ENCODE measurements around the gene HSD3B2. TPM values are rescaled to one million over a fixed set of nuclear protein-coding genes. Genes with fewer than 3 reads are reported as not detected.

The HSD3B2 gene
- total and polyA plus RNA-seq, 2 experiments from 2014 or later, result not detected

- Histone ChIP-seq H3K27ac (ENCODE audit: low read depth) (no peak overlapping the region), H3K4me2 (no peak overlapping the region), H3K27me3 (ENCODE audit: insufficient read depth) (no peaks in the 10 kb centered on the region), H3K36me3 (ENCODE audit: insufficient read depth) (no peaks in the 10 kb centered on the region), H2AFZ (0 out of 2 replicates have a peak overlapping the region, but pooled peaks have one; percentile 38), H3K9me2 (ENCODE audit: insufficient read depth) (peaks cover 16% of the 10 kb centered on the region; the same call in 1 of the 2 replicates), H3K4me1 (ENCODE audit: insufficient read depth) (peaks cover 12% of the 10 kb centered on the region), H3K4me3 (no peak overlapping the region), H3K79me2 (replicated peaks; ENCODE audit: insufficient read depth) (no peaks in the 10 kb centered on the region), H4K20me1 (replicated peaks; ENCODE audit: insufficient read depth) (no peaks in the 10 kb centered on the region), H3F3A (replicated peaks; ENCODE audit: low read depth) (no peaks in the 10 kb centered on the region)
- Mint-ChIP-seq H3K27me3 (ENCODE audit: insufficient read depth, low read depth, poor library complexity) (peaks cover 4% of the 10 kb centered on the region), H3K36me3 (ENCODE audit: low read depth) (no peaks in the 10 kb centered on the region), H3K4me3 (no peak overlapping the region), H3K9me3 (no peaks in the 10 kb centered on the region), H3K27ac (no peak overlapping the region), H3K4me1 (peaks cover 16% of the 10 kb centered on the region)
- ATAC-seq (no peak), DNase-seq (ENCODE audit: low spot score) (no peak)
- TF ChIP-seq JUNB (IDR thresholded peaks at IDR 0.05; ENCODE audit: unreplicated experiment), result no peak
- TF ChIP-seq NANOG (IDR thresholded peaks at IDR 0.05; ENCODE audit: borderline replicate concordance), result no peak
- TF ChIP-seq CREB1 (CRISPR knock-in tag; IDR thresholded peaks at IDR 0.05; ENCODE audit: low read depth), result no peak
Observed at GRCh38 chr1:119467857-119468668, 53.1 kb downstream of the HSD3B2 start.

GRCh38 chr1:119469741-119470140 is 54.8 kb downstream of the HSD3B2 start:
- DNase-seq (ENCODE audit: low spot score) (no peak), ATAC-seq (no peak)
- Mint-ChIP-seq H3K36me3 (ENCODE audit: low read depth) (no peaks in the 10 kb centered on the region), H3K4me1 (peaks cover 16% of the 10 kb centered on the region), H3K27ac (no peak overlapping the region), H3K27me3 (ENCODE audit: insufficient read depth, low read depth, poor library complexity) (peaks cover 4% of the 10 kb centered on the region), H3K9me3 (no peaks in the 10 kb centered on the region), H3K4me3 (no peak overlapping the region)
- Histone ChIP-seq H3K4me1 (ENCODE audit: insufficient read depth) (peaks cover 12% of the 10 kb centered on the region), H3K9me2 (ENCODE audit: insufficient read depth) (peaks cover 12% of the 10 kb centered on the region; the same call in 1 of the 2 replicates), H3K36me3 (ENCODE audit: insufficient read depth) (no peaks in the 10 kb centered on the region), H4K20me1 (replicated peaks; ENCODE audit: insufficient read depth) (no peaks in the 10 kb centered on the region), H2AFZ (no peak overlapping the region), H3K79me2 (replicated peaks; ENCODE audit: insufficient read depth) (no peaks in the 10 kb centered on the region), H3K4me3 (no peak overlapping the region), H3F3A (replicated peaks; ENCODE audit: low read depth) (no peaks in the 10 kb centered on the region), H3K4me2 (no peak overlapping the region), H3K27ac (ENCODE audit: low read depth) (no peak overlapping the region), H3K27me3 (ENCODE audit: insufficient read depth) (no peaks in the 10 kb centered on the region)
- no peak for TF ChIP-seq NANOG (IDR thresholded peaks at IDR 0.05; ENCODE audit: borderline replicate concordance)
- TF ChIP-seq ZNF462 (CRISPR knock-in tag; IDR thresholded peaks at IDR 0.05), result no peak
- TF ChIP-seq CREB1 (CRISPR knock-in tag; IDR thresholded peaks at IDR 0.05; ENCODE audit: low read depth), result no peak
